ENCODE measurements around the gene CCDC107.

CCDC107 gene

GRCh38 chr9:35681341-35682002 lies 23.4 kb downstream of the CCDC107 start:
- H3K27ac ChIP-seq: no peak overlapping the region
- no peak for DNase-seq (ENCODE audit: low read depth, low spot score)

- H3K27ac ChIP-seq: no peak overlapping the region
- no peak for DNase-seq (ENCODE audit: low read depth, low spot score)
These were observed 24.0 kb downstream of the CCDC107 start for GRCh38 chr9:35682051-35682450.

- H3K27ac ChIP-seq: no peak overlapping the region
- DNase-seq (ENCODE audit: low read depth, low spot score): no peak
These were observed 24.6 kb downstream of the CCDC107 start for GRCh38 chr9:35682520-35683315.

GRCh38 chr9:35683323-35683722 lies 25.2 kb downstream of the CCDC107 start:
- no peak overlapping the region for H3K27ac ChIP-seq
- DNase-seq (ENCODE audit: low read depth, low spot score): no peak

- no peak overlapping the region for H3K27ac ChIP-seq
- DNase-seq (ENCODE audit: low read depth, low spot score): no peak
These were observed 26.8 kb downstream of the CCDC107 start for GRCh38 chr9:35684921-35685320.

- no peak overlapping the region for H3K27ac ChIP-seq
- no peak for DNase-seq (ENCODE audit: low read depth, low spot score)
These were observed 27.4 kb downstream of the CCDC107 start for GRCh38 chr9:35685506-35685905.

GRCh38 chr9:35686222-35687203 lies 28.4 kb downstream of the CCDC107 start:
- no peak for DNase-seq (ENCODE audit: low read depth, low spot score)
- H3K27ac ChIP-seq: no peak overlapping the region

- no peak for DNase-seq (ENCODE audit: low read depth, low spot score)
- no peak overlapping the region for H3K27ac ChIP-seq
These were observed 29.2 kb downstream of the CCDC107 start for GRCh38 chr9:35687306-35687705.

- no peak for DNase-seq (ENCODE audit: low read depth, low spot score)
- peak overlapping the region; percentile 73 for H3K27ac ChIP-seq
These were observed 30.0 kb downstream of the CCDC107 start for GRCh38 chr9:35687972-35688557.

- peak; percentile 33 for DNase-seq (ENCODE audit: low read depth, low spot score)
- H3K27ac ChIP-seq: peak overlapping the region; percentile 73
These were observed 30.8 kb downstream of the CCDC107 start for GRCh38 chr9:35688558-35689541.

GRCh38 chr9:35689542-35690293 lies 31.6 kb downstream of the CCDC107 start, which contains the start of gene TPM2:
TSS of gene TPM2 (minus strand) at chr9:35689925. CDS start at chr9:35689817, 108 bp downstream.
- peak within 1 kb of the TSS; percentile 73 for H3K27ac ChIP-seq
- no peak for DNase-seq (ENCODE audit: low read depth, low spot score)

- H3K27ac ChIP-seq: peak overlapping the region; percentile 73
- no peak for DNase-seq (ENCODE audit: low read depth, low spot score)
These were observed 32.2 kb downstream of the CCDC107 start for GRCh38 chr9:35690294-35690613.

- DNase-seq (ENCODE audit: low read depth, low spot score): no peak
- peak overlapping the region; percentile 73 for H3K27ac ChIP-seq
These were observed 32.7 kb downstream of the CCDC107 start for GRCh38 chr9:35690614-35691333.

- DNase-seq (ENCODE audit: low read depth, low spot score): no peak
- peak overlapping the region; percentile 73 for H3K27ac ChIP-seq
These were observed 33.2 kb downstream of the CCDC107 start for GRCh38 chr9:35691334-35691650.

GRCh38 chr9:35691757-35692301 lies 33.7 kb downstream of the CCDC107 start:
- no peak for DNase-seq (ENCODE audit: low read depth, low spot score)
- H3K27ac ChIP-seq: no peak overlapping the region

- DNase-seq (ENCODE audit: low read depth, low spot score): no peak
- no peak overlapping the region for H3K27ac ChIP-seq
These were observed 37.9 kb downstream of the CCDC107 start for GRCh38 chr9:35695943-35696401.

GRCh38 chr9:35696520-35697215 lies 38.6 kb downstream of the CCDC107 start:
- H3K27ac ChIP-seq: no peak overlapping the region
- DNase-seq (ENCODE audit: low read depth, low spot score): no peak
